Endometrial microvascular endothelial cells (primary cell): ENCODE data around the gene UBE2G1. TPM values are rescaled to one million over a fixed set of nuclear protein-coding genes. Genes with fewer than 3 reads are reported as not detected.

Experiments used
- in situ Hi-C: cut with HindIII; loops from 2 replicates; pipeline ENCODE4 v1.10.0; 2017; ENCODE audit warnings: low sequenced_read_pairs, low pct_unique_long_range_greater_than_20kb; ENCODE audit errors: inconsistent ontology term
- total RNA-seq: library from RNA; depleted of rRNA; stranded (reverse); fragments of >200 nt; gene quantifications from one replicate; pipeline ENCODE4 v1.2.3, GENCODE V29; 2015; ENCODE audit errors: inconsistent ontology term

Gene UBE2G1
- total RNA-seq, 1 donor from 2014 or later, result 66.5 TPM

GRCh38 chr17:4232168-4232813, 134.2 kb downstream of the UBE2G1 start:
- in situ Hi-C loops, result no loop called here

GRCh38 chr17:4229627-4230541, 136.6 kb downstream of the UBE2G1 start:
- in situ Hi-C loops, result no loop called here

- in situ Hi-C loops, result no loop called here
Observed at GRCh38 chr17:4221899-4222659, 144.4 kb downstream of the UBE2G1 start.

GRCh38 chr17:4221163-4221562, 145.3 kb downstream of the UBE2G1 start:
- in situ Hi-C loops, result no loop called here

- in situ Hi-C loops, result no loop called here
Observed at GRCh38 chr17:4220655-4221054, 145.8 kb downstream of the UBE2G1 start.

Other genes with a start within 250 kb of the UBE2G1 start
- gene ZZEF1, start 223.6 kb downstream of the UBE2G1 start, total RNA-seq, result 26.4 TPM
- 29.3 TPM for gene CYB5D2, start 223.5 kb downstream of the UBE2G1 start, total RNA-seq
- 20.7 TPM for gene ANKFY1, start 102.7 kb downstream of the UBE2G1 start, total RNA-seq
- gene SPNS3, start 67.3 kb upstream of the UBE2G1 start, total RNA-seq, result 0.65 TPM
- 21.9 TPM for gene SPNS2, start 132.2 kb upstream of the UBE2G1 start, total RNA-seq
- 111 TPM for gene MYBBP1A, start 188.7 kb upstream of the UBE2G1 start, total RNA-seq
- not detected for gene GGT6, start 193.9 kb upstream of the UBE2G1 start, total RNA-seq
- not detected for gene SMTNL2, start 217.9 kb upstream of the UBE2G1 start, total RNA-seq